Lower leg skin (tissue), 3 donors: Measurements from ENCODE around the gene OTX1.

Source experiments
- POLR2A ChIP-seq, 2 donors: fragments of 450-650 bp; IDR thresholded peaks; one replicate each; pipeline ENCODE4 v1.6.1; 2016 to 2017; ENCODE audit warnings: antibody characterized with exemption in 2 of 2, mild to moderate bottlenecking in 1 of 2, moderate library complexity in 1 of 2
- TF ChIP-seq, protein P1 (sequence below), 3 donors: fragments of 450-650 bp; IDR thresholded peaks; one replicate each; pipeline ENCODE4 v1.5.1; 2016; ENCODE audit warnings: antibody characterized with exemption in 3 of 3, mild to moderate bottlenecking in 3 of 3, moderate library complexity in 2 of 3

DNA sequence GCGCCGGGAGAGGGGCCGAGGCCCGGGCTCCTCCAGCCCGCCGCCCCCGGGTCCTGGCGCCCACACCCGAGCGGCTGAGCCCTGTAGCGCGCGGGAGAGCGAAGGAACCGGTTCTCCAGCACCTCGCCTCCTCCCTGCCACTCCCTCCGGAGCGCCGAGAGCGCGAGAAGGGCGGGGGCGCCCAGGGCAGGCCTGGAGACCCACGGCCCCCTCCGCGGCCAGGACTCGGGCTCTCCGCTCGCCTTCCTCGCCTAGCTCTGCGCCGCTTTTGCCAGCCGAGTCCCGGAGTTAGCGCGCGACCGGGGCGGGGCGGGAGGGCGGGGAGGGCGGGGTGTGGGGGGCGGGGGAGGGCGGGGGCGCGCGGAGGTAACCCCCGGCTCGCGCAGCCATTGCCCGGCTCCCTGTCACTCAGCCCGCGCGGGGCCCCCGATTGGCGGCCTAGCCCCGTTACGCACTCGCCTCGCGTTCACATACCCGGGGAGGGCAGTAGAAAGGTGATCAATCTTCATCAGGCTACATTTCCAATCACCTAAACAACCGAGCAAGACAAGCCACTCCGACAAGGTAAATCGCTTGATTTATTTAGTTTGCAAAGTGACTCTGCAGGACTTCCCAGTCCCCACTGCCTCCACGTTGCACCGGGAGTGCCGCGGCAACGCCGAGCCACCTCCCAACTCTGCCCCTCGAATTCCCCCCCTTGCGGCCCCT is at the start of gene OTX1:
- TF ChIP-seq, protein P1, sequence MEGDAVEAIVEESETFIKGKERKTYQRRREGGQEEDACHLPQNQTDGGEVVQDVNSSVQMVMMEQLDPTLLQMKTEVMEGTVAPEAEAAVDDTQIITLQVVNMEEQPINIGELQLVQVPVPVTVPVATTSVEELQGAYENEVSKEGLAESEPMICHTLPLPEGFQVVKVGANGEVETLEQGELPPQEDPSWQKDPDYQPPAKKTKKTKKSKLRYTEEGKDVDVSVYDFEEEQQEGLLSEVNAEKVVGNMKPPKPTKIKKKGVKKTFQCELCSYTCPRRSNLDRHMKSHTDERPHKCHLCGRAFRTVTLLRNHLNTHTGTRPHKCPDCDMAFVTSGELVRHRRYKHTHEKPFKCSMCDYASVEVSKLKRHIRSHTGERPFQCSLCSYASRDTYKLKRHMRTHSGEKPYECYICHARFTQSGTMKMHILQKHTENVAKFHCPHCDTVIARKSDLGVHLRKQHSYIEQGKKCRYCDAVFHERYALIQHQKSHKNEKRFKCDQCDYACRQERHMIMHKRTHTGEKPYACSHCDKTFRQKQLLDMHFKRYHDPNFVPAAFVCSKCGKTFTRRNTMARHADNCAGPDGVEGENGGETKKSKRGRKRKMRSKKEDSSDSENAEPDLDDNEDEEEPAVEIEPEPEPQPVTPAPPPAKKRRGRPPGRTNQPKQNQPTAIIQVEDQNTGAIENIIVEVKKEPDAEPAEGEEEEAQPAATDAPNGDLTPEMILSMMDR (IDR thresholded peaks at IDR 0.05) = no peak
- no peak for TF ChIP-seq POLR2A (IDR thresholded peaks at IDR 0.05)
